A549 (cell line): ENCODE data around the gene SIGLEC9.

Experiments
- ZC3H11A ChIP-seq: fragments of 450-650 bp; IDR thresholded peaks from 2 replicates; pipeline ENCODE4 v1.6.1; 2014; ENCODE audit warnings: antibody characterized with exemption, mild to moderate bottlenecking
- TF ChIP-seq, protein P1 (sequence below): fragments of >200 bp; sonication (Bioruptor Twin); formaldehyde crosslinking; IDR thresholded peaks from 3 replicates; pipeline ENCODE4 v1.5.1; 2016
- TF ChIP-seq, protein P2 (sequence below): fragments of >200 bp; sonication (Bioruptor Twin); formaldehyde crosslinking; IDR thresholded peaks from 3 replicates; pipeline ENCODE4 v1.6.1; 2016

DNA sequence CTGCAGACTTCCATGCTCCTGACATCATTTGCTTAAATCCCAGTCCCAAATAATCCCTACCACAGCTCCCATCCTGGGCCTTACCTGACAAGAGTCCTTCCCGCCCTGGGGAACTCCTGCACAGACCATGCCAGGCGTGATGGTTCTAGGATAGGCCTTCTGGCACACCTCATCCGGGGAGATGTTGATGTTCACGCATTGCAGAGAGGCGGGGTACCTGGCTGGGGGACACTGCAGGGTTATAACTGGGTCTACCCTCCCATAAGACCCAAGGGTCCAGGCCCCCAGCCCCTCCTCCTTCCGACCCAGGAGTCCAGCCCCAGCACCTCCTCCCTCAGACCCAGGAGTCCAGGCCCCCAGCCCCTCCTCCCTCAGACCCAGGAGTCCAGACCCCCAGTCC, 46.0 kb upstream of the SIGLEC9 start:
- TF ChIP-seq, protein P1, sequence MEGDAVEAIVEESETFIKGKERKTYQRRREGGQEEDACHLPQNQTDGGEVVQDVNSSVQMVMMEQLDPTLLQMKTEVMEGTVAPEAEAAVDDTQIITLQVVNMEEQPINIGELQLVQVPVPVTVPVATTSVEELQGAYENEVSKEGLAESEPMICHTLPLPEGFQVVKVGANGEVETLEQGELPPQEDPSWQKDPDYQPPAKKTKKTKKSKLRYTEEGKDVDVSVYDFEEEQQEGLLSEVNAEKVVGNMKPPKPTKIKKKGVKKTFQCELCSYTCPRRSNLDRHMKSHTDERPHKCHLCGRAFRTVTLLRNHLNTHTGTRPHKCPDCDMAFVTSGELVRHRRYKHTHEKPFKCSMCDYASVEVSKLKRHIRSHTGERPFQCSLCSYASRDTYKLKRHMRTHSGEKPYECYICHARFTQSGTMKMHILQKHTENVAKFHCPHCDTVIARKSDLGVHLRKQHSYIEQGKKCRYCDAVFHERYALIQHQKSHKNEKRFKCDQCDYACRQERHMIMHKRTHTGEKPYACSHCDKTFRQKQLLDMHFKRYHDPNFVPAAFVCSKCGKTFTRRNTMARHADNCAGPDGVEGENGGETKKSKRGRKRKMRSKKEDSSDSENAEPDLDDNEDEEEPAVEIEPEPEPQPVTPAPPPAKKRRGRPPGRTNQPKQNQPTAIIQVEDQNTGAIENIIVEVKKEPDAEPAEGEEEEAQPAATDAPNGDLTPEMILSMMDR = no peak
- TF ChIP-seq, protein P2, sequence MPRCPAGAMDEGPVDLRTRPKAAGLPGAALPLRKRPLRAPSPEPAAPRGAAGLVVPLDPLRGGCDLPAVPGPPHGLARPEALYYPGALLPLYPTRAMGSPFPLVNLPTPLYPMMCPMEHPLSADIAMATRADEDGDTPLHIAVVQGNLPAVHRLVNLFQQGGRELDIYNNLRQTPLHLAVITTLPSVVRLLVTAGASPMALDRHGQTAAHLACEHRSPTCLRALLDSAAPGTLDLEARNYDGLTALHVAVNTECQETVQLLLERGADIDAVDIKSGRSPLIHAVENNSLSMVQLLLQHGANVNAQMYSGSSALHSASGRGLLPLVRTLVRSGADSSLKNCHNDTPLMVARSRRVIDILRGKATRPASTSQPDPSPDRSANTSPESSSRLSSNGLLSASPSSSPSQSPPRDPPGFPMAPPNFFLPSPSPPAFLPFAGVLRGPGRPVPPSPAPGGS = no peak
- no peak for TF ChIP-seq ZC3H11A
